ENCODE results near the gene C19orf25. TPM values are rescaled to one million over a fixed set of nuclear protein-coding genes. Genes with fewer than 3 reads are reported as not detected.
"Not testable (repeated sequence)": the region's sequence is repeated elsewhere in the genome, so short reads cannot be mapped to it uniquely, and the experiment has no call there.

C19orf25 gene
- total RNA-seq, 2 experiments from 2014 or later, result 17.5 to 20.8 TPM

DNA sequence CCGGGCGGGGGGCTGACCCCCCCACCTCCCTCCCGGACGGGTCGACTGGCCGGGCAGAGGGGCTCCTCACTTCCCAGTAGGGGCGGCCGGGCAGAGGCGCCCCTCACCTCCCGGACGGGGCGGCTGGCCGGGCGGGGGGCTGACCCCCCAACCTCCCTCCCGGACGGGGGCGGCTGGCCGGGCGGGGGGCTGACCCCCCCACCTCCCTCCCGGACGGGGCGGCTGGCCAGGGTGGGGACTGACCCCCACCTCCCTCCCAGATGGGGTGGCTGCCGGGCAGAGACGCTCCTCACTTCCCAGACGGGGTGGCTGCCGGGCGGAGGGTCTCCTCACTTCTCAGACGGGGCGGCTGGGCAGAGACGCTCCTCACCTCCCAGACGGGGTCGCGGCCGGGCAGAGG, 20.2 kb upstream of the C19orf25 start:
- H3K36me3 Mint-ChIP-seq (ENCODE audit: low read depth); CTCF ChIA-PET; intact Hi-C loops (cut with micrococcal nuclease): not testable (repeated sequence)

GRCh38 chr19:1497578-1498235, 18.7 kb upstream of the C19orf25 start:
- no peak overlapping the region for H3K4me3 Mint-ChIP-seq
- H3K27me3 Mint-ChIP-seq (ENCODE audit: low read depth), result peaks cover 2% of the 10 kb centered on the region
- DNase-seq, result no peak
- peaks cover 2% of the 10 kb centered on the region for H3K4me1 Mint-ChIP-seq (ENCODE audit: low read depth)
- no peak overlapping the region for H3K27ac Mint-ChIP-seq
- intact Hi-C loops (cut with micrococcal nuclease), result no loop called here
- no peaks in the 10 kb centered on the region for H3K36me3 Mint-ChIP-seq (ENCODE audit: low read depth)
- H3K9me3 Mint-ChIP-seq, result no peaks in the 10 kb centered on the region
- CTCF ChIA-PET, result no interaction called here

More for the DNA sequence above, 20.2 kb upstream of the C19orf25 start:
- not testable (repeated sequence) for H3K27me3 Mint-ChIP-seq (ENCODE audit: low read depth); H3K4me1 Mint-ChIP-seq (ENCODE audit: low read depth); H3K9me3 Mint-ChIP-seq; DNase-seq; H3K27ac Mint-ChIP-seq; H3K4me3 Mint-ChIP-seq

DNA sequence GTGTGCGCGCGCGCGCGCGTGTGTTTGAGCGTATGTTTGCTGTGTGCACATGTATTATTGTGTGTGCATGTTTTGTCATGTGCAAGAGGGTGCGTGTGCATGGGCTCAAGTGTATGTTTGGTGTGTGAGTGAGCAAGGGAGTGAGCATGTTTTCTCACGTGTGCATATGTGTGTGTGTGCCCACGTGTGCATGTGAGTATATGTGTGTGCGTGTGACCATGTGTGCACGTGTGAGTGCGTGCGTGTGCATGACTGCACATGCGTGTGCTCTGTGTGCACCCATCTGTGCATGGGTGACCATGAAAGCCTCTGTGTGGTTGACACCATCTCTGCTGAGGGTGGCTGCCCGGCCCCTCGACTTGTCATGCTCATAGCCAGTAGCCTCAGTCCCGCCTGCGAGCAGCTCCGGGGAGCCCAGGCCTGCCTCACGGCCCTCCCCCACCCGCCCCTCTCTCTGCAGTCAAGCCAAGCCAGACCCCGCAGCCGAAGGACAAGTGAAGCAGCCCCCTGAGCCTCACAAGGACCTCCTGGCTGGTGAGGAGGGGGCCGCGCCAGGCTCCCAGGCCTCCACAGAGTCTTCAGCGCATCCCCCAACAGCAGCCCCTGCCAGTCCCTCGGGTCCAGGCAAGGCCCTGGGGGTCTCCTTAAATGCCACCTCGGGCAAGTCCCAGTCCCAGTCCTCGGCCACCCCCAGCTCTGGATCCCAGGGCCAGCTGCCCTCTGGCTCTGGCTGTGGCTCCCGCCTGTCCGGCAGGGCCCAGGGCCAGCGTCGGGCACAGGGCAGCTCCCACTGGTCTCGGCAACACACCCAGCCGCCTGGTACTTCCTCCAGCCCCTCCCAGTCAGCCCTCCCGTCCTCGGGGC, 17.9 kb upstream of the C19orf25 start:
- Mint-ChIP-seq H3K36me3 (ENCODE audit: low read depth) (no peaks in the 10 kb centered on the region), H3K4me3 (no peak overlapping the region), H3K9me3 (no peaks in the 10 kb centered on the region), H3K27ac (no peak overlapping the region), H3K4me1 (ENCODE audit: low read depth) (peaks cover 1% of the 10 kb centered on the region), H3K27me3 (ENCODE audit: low read depth) (peaks cover under 1% of the 10 kb centered on the region)
- CTCF ChIA-PET, result no interaction called here
- DNase-seq, result no peak
- intact Hi-C loops (cut with micrococcal nuclease), result no loop called here

GRCh38 chr19:1495799-1496713, 17.0 kb upstream of the C19orf25 start:
- no peak for DNase-seq
- Mint-ChIP-seq H3K4me3 (no peak overlapping the region), H3K27me3 (ENCODE audit: low read depth) (peaks cover 4% of the 10 kb centered on the region), H3K9me3 (no peaks in the 10 kb centered on the region), H3K27ac (no peak overlapping the region), H3K4me1 (ENCODE audit: low read depth) (peaks cover 5% of the 10 kb centered on the region), H3K36me3 (ENCODE audit: low read depth) (no peaks in the 10 kb centered on the region)
- intact Hi-C loops (cut with micrococcal nuclease), result no loop called here
- CTCF ChIA-PET, result no interaction called here

- intact Hi-C loops (cut with micrococcal nuclease), result no loop called here
- DNase-seq, result no peak
- Mint-ChIP-seq H3K36me3 (ENCODE audit: low read depth) (no peaks in the 10 kb centered on the region), H3K4me3 (no peak overlapping the region), H3K27ac (no peak overlapping the region), H3K9me3 (no peaks in the 10 kb centered on the region), H3K27me3 (ENCODE audit: low read depth) (peaks cover 4% of the 10 kb centered on the region), H3K4me1 (ENCODE audit: low read depth) (peaks cover 9% of the 10 kb centered on the region)
- CTCF ChIA-PET, result no interaction called here
Measured at GRCh38 chr19:1495051-1495798, 16.2 kb upstream of the C19orf25 start.

GRCh38 chr19:1494115-1494815, 15.2 kb upstream of the C19orf25 start:
- Mint-ChIP-seq H3K4me3 (no peak overlapping the region), H3K27ac (no peak overlapping the region), H3K4me1 (ENCODE audit: low read depth) (peaks cover 14% of the 10 kb centered on the region), H3K36me3 (ENCODE audit: low read depth) (no peaks in the 10 kb centered on the region), H3K9me3 (no peaks in the 10 kb centered on the region), H3K27me3 (ENCODE audit: low read depth) (peaks cover 4% of the 10 kb centered on the region)
- intact Hi-C loops (cut with micrococcal nuclease), result no loop called here
- CTCF ChIA-PET, result no interaction called here
- DNase-seq, result no peak

DNA sequence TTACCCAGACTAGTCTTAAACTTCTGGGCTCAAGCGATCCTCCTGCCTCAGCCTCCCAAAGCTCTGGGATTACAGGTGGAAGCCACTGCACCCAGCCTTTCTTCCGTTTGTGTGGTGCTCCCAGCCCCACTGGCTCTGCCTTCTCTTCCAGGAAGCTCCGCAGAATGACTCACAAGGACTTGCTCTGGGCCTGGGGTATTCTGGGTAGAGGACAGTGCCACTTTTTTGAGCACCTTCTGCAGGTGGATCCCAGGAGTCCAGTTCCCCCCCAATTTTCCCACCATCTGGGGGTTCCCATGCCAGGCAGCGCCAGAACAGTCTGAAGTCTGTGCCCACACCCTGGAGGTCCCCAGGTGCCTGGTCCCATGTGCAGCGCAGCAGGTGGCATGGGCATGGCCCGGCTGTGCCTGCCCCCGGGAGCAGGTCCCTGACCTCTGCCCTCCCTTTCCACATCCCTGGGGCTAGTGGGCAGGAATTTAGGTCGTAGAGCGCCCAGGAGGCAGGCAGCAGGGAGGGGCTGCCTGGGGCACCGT, 13.5 kb upstream of the C19orf25 start:
- Mint-ChIP-seq H3K4me3 (no peak overlapping the region), H3K4me1 (ENCODE audit: low read depth) (peaks cover 15% of the 10 kb centered on the region), H3K27me3 (ENCODE audit: low read depth) (peaks cover 4% of the 10 kb centered on the region), H3K27ac (no peak overlapping the region), H3K36me3 (ENCODE audit: low read depth) (no peaks in the 10 kb centered on the region), H3K9me3 (no peaks in the 10 kb centered on the region)
- no peak for DNase-seq
- intact Hi-C loops (cut with micrococcal nuclease), result no loop called here
- CTCF ChIA-PET, result interaction anchor here (1.9 kb wide), 1 partner anchor 11 kb away, joined by 7 read pairs; no protein-coding TSS in a partner anchor

DNA sequence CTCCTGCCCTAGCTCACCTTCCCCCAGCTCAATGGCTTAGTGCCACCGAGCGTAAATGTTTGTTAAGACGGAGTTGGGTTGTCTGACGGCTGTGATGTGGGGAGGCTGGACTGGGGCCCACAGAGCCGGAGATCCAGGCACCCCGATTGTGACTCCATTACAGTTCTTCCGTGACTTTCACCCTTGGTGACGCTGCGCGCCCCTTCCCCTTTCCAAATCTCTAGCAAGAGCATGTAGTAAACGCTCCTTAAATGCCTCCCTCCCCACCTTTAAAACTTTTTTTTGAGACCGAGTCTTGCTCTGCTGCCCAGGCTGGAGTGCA, 12.8 kb upstream of the C19orf25 start:
- CTCF ChIA-PET, result interaction anchor here (1.1 to 1.9 kb wide), 2 partner anchors 12 to 25 kb away, joined by 4 to 7 read pairs; no protein-coding TSS in a partner anchor
- DNase-seq, result no peak
- intact Hi-C loops (cut with micrococcal nuclease), result loop anchor here (2.0 kb wide), 1 partner anchor 161 kb away; the partner anchor contains the start of gene TCF3
- Mint-ChIP-seq H3K27me3 (ENCODE audit: low read depth) (peaks cover 4% of the 10 kb centered on the region), H3K9me3 (no peaks in the 10 kb centered on the region), H3K36me3 (ENCODE audit: low read depth) (no peaks in the 10 kb centered on the region), H3K4me3 (peak overlapping the region; percentile 53), H3K27ac (no peak overlapping the region), H3K4me1 (ENCODE audit: low read depth) (peaks cover 15% of the 10 kb centered on the region)

DNA sequence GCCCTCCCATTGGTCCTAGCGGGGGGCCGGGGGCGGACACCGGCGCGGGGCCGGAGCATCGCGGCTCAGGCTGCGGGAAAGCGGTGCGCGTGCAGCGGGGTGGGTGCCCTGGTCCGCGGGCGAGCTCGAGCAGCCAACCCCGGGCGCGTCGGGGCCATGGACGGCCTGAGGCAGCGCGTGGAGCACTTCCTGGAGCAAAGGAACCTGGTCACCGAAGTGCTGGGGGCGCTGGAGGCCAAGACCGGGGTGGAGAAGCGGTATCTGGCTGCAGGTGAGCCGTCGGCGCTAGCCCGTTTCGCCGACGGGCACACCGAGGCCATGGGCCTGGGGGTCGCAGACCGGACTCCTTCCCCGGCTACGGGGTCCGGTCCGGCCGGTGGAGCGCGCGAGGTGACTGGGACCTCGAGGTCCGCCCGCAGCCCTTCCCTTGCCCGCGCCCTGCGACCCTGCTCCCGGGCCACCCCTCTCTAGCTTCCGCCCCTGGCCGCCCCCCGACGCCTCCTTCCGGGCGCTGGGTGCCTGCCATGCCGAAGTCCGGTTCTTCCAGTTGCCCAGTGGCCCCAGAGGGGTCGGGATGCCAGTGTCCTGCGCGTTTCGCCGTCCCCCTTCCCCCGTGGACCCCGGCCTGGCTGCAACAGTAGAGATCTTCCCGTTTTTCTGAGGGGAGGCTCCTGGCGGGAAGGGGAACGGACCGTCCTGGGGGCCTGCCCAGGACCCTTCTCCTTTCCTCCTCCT, 12.3 kb upstream of the C19orf25 start, which contains the start of gene REEP6:
TSS of gene REEP6 (plus strand) at position 68 of the 735 bp plus-strand sequence. CDS start at position 157, 89 bp downstream.
- Mint-ChIP-seq H3K27me3 (ENCODE audit: low read depth) (peaks cover 4% of the 10 kb centered on the region), H3K4me1 (ENCODE audit: low read depth) (peaks cover 15% of the 10 kb centered on the region), H3K27ac (peak within 1 kb of the TSS; percentile 57), H3K9me3 (no peaks in the 10 kb centered on the region), H3K36me3 (ENCODE audit: low read depth) (no peaks in the 10 kb centered on the region), H3K4me3 (peak within 1 kb of the TSS; percentile 81)
- no peak for DNase-seq
- intact Hi-C loops (cut with micrococcal nuclease), result loop anchor here (2.0 kb wide), 1 partner anchor 162 kb away; the partner anchor contains the start of gene TCF3
- CTCF ChIA-PET, result interaction anchor here (0.7 to 1.6 kb wide), 4 partner anchors 10 to 55 kb away, joined by 3 to 5 read pairs (median 4); no protein-coding TSS in a partner anchor

GRCh38 chr19:1490311-1491113, 11.5 kb upstream of the C19orf25 start, which contains the start of gene PCSK4:
TSS of gene PCSK4 (minus strand) at chr19:1490350. CDS start at chr19:1490346, 4 bp downstream.
- Mint-ChIP-seq H3K27me3 (ENCODE audit: low read depth) (peaks cover 4% of the 10 kb centered on the region), H3K4me1 (ENCODE audit: low read depth) (peaks cover 15% of the 10 kb centered on the region), H3K9me3 (no peaks in the 10 kb centered on the region), H3K27ac (peak within 1 kb of the TSS; percentile 57), H3K4me3 (peak within 1 kb of the TSS; percentile 81), H3K36me3 (ENCODE audit: low read depth) (no peaks in the 10 kb centered on the region)
- CTCF ChIA-PET, result interaction anchor here (0.7 to 1.6 kb wide), 4 partner anchors 11 to 56 kb away, joined by 3 to 5 read pairs (median 4); no protein-coding TSS in a partner anchor
- intact Hi-C loops (cut with micrococcal nuclease), result loop anchor here (1.0 to 2.0 kb wide), 4 partner anchors 11 to 322 kb away; partner anchors contain the start of genes ATP8B3, C19orf25 and TCF3
- peak; percentile 99 for DNase-seq

Data from activated naive CD4-positive, alpha-beta T cell treated with anti-CD3 and anti-CD28 coated beads for 36 hours (primary cell).